ENCODE data around the gene ERCC6. TPM values are rescaled to one million over a fixed set of nuclear protein-coding genes. Genes with fewer than 3 reads are reported as not detected.

ERCC6 gene
- total RNA-seq (2022; extraction: Qiagen RNA extraction) = 4.5 to 7.1 TPM (median 6.4 TPM) in 5 replicates

DNA sequence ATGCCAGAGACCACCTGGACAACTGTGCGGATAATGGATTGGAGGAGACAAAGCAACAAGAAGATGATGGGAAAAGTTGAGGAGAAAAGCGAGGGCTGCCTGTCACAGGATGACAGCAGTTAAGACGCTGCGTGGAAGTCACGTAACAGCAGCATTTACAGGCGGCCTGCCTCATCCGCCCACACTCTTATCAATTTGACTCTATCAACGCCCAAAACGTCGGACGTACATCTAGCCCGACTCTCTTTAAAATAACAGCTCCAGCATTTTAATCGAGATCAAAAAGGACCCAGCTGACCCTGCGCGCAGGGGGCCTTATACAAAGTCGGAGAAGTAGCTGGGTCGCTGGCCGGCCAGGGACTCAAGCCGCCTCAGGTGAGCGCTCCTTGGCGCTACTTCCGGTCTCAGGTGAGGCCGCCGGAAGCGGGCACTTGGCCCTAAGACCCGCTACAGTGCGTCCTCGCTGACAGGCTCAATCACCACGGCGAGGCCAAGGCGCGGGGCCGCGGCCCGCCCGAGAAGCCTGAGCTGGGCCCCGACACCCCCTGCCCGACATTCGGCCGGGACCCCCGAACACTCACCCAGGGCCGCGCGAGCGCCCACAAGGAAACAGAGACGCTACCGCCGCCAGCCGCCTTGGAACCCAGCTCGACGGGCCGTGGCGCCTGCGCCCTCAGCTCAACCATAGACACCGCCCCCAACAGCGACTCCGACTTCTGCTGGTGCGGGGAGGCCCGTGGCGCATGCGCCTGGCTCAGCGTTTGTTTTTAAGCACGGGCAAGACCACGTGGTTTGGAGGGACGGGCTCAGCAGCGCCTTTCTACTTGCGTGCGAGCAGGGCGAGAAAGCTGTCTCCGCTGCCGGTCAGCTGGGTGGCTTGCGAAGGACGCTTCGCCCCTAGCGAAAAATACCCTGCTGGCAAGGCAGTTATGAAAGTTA is at the start of gene ERCC6:
Gene ERCC6, minus strand, starts transcription at position 741 of the 939 bp plus-strand sequence.

Other genes starting within 250 kb of the ERCC6 start
- gene C10orf71, start 240.0 kb downstream of the ERCC6 start, total RNA-seq (2022; extraction: Qiagen RNA extraction) = not detected in 5 replicates
- 0.02 to 0.03 TPM in 2 of 5 replicates, not detected in the others for gene DRGX, start 143.0 kb downstream of the ERCC6 start, total RNA-seq (2022; extraction: Qiagen RNA extraction)
- gene SLC18A3, start 71.2 kb upstream of the ERCC6 start, total RNA-seq (2022; extraction: Qiagen RNA extraction) = not detected in 5 replicates
- gene CHAT, start 74.9 kb upstream of the ERCC6 start, total RNA-seq (2022; extraction: Qiagen RNA extraction) = not detected in 5 replicates
- not detected in 5 replicates for gene C10orf53, start 140.5 kb upstream of the ERCC6 start, total RNA-seq (2022; extraction: Qiagen RNA extraction)
- 0.46 to 0.59 TPM (median 0.47 TPM) in 5 replicates for gene OGDHL, start 223.2 kb upstream of the ERCC6 start, total RNA-seq (2022; extraction: Qiagen RNA extraction)

Data from A549 treated with AZD2906 at 1 μM for 4 hours (cell line).